ENCODE measurements around the gene SAFB2. TPM values are rescaled to one million over a fixed set of nuclear protein-coding genes. Genes with fewer than 3 reads are reported as not detected.

SAFB2 gene
- total RNA-seq, 1 experiment from 2014 or later = 98.6 TPM

DNA sequence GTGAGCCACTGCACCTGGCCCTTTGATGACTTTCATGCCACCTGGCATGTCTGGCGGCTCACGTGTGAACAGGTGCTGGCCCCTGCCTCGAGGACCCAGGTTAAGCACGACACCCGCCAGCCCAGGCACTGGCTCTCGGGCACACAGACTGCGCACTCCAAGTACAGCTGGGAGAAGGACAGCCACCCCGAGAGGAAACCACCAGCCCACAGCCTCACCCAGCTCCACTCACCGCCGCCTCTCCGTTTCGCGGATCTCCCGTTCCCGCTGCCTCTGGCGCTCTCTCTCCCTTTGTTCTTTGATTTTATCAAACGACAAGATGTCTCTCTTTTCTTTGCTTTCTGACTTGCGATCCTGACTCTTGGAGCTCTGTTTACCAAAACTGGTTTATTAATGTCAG lies 27.4 kb downstream of the SAFB2 start:
- no TSS peak for BruUV-seq (replicated peaks)
- no peak for DNase-seq (ENCODE audit: unreplicated experiment)
- intact Hi-C loops (cut with micrococcal nuclease) = no loop called here
- no peak overlapping the region for H3K4me3 Mint-ChIP-seq (ENCODE audit: unreplicated experiment)
- TF ChIP-seq, protein P1, sequence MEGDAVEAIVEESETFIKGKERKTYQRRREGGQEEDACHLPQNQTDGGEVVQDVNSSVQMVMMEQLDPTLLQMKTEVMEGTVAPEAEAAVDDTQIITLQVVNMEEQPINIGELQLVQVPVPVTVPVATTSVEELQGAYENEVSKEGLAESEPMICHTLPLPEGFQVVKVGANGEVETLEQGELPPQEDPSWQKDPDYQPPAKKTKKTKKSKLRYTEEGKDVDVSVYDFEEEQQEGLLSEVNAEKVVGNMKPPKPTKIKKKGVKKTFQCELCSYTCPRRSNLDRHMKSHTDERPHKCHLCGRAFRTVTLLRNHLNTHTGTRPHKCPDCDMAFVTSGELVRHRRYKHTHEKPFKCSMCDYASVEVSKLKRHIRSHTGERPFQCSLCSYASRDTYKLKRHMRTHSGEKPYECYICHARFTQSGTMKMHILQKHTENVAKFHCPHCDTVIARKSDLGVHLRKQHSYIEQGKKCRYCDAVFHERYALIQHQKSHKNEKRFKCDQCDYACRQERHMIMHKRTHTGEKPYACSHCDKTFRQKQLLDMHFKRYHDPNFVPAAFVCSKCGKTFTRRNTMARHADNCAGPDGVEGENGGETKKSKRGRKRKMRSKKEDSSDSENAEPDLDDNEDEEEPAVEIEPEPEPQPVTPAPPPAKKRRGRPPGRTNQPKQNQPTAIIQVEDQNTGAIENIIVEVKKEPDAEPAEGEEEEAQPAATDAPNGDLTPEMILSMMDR (IDR thresholded peaks at IDR 0.05; ENCODE audit: unreplicated experiment) = no peak
- ChIA-PET CTCF (interaction anchor here (0.5 kb wide), 1 partner anchor 36 kb away, joined by 3 read pairs; no protein-coding TSS in a partner anchor), POLR2A (no interaction called here)
- H3K27me3 Mint-ChIP-seq (ENCODE audit: insufficient read depth, unreplicated experiment) = no peaks in the 10 kb centered on the region
- H3K4me1 Mint-ChIP-seq (ENCODE audit: insufficient read depth, unreplicated experiment) = no peaks in the 10 kb centered on the region
- H3K27ac Mint-ChIP-seq (ENCODE audit: low read depth, unreplicated experiment) = no peak overlapping the region
- no peaks in the 10 kb centered on the region for H3K9me3 Mint-ChIP-seq (ENCODE audit: unreplicated experiment)
- peaks cover 96% of the 10 kb centered on the region for H3K36me3 Mint-ChIP-seq (ENCODE audit: insufficient read depth, unreplicated experiment)

DNA sequence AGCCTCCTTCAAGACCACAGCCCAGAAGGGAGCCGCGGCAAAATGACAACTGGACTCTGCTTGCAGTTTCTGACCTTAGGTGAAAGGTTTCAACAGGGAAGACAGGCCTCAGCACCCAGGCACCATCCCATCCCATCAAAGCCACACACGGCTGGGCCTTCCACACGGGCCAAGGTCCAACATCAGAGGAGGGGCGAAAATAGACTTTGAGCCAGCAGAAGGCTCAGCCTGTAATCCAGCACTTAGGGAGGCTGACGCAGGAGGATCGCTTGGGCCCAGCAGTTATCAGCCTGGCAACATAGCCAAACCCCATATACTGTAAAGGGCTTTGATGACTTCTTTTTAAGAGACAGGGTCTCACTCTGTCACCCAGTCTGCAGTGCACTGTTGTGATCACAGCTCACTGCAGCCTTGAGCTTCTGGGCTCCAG lies 28.0 kb downstream of the SAFB2 start:
- Mint-ChIP-seq H3K4me1 (ENCODE audit: insufficient read depth, unreplicated experiment) (no peaks in the 10 kb centered on the region), H3K27ac (ENCODE audit: low read depth, unreplicated experiment) (no peak overlapping the region), H3K36me3 (ENCODE audit: insufficient read depth, unreplicated experiment) (peaks cover 96% of the 10 kb centered on the region), H3K4me3 (ENCODE audit: unreplicated experiment) (no peak overlapping the region), H3K9me3 (ENCODE audit: unreplicated experiment) (no peaks in the 10 kb centered on the region), H3K27me3 (ENCODE audit: insufficient read depth, unreplicated experiment) (no peaks in the 10 kb centered on the region)
- BruUV-seq (replicated peaks) = no TSS peak
- intact Hi-C loops (cut with micrococcal nuclease) = no loop called here
- TF ChIP-seq, protein P1 (IDR thresholded peaks at IDR 0.05; ENCODE audit: unreplicated experiment) = no peak
- CTCF ChIA-PET = interaction anchor here (0.5 to 0.8 kb wide), 2 partner anchors 36 to 61 kb away, joined by 3 read pairs; no protein-coding TSS in a partner anchor
- POLR2A ChIA-PET = no interaction called here
- DNase-seq (ENCODE audit: unreplicated experiment) = no peak

DNA sequence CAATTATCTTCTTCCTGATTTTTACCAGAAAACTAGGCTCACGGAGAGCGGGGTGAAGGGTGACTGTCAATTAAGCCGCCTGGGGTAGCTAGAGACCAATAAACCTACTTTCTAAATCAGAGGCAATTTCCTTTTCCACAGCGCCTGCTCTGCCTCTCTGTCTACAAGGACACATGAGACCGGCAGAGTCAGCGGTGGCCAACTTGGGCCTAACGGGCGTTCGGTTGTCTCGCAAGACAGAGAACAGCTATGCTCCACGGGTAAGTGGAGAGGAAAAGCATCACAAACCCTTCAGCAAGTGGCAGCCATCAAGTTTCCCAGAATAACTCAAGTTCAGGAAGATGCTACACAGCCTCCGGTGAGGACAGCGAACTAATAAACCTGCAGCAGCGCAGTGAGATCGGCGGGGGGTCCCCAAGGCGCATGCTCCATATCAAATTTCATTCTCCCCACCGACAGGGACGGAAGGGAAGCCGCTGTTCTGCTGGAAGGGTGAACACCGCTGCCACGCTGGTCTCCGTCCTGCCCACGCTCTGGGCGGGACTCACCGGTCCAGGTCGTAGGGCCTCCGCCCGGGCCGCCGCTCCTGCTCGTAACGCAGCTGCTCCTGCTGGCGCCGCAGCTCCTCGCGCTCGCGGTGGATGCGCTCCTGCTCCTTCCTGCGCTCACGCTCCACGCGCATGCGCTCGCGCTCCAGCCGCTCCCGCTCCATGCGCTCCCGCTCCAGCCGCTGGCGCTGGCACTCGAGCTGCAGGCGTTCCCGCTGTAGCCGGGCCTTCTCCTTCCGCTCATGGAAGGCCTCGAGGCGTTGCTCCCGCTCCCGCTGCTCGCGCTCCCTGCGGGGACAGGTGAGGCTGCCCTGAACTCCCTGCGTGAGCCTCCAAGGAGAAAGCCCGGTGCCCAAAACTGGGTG lies 29.0 kb downstream of the SAFB2 start:
- POLR2A ChIA-PET = interaction anchor here (1.1 kb wide), 1 partner anchor 9 kb away, joined by 3 read pairs; no protein-coding TSS in a partner anchor
- no peak for DNase-seq (ENCODE audit: unreplicated experiment)
- no peak overlapping the region for H3K4me3 Mint-ChIP-seq (ENCODE audit: unreplicated experiment)
- no peaks in the 10 kb centered on the region for H3K27me3 Mint-ChIP-seq (ENCODE audit: insufficient read depth, unreplicated experiment)
- BruUV-seq (replicated peaks) = no TSS peak
- H3K36me3 Mint-ChIP-seq (ENCODE audit: insufficient read depth, unreplicated experiment) = peaks cover 90% of the 10 kb centered on the region
- H3K9me3 Mint-ChIP-seq (ENCODE audit: unreplicated experiment) = no peaks in the 10 kb centered on the region
- CTCF ChIA-PET = interaction anchor here (0.6 to 0.8 kb wide), 2 partner anchors 62 to 1156 kb away, joined by 3 to 4 read pairs; no protein-coding TSS in a partner anchor
- no peaks in the 10 kb centered on the region for H3K4me1 Mint-ChIP-seq (ENCODE audit: insufficient read depth, unreplicated experiment)
- intact Hi-C loops (cut with micrococcal nuclease) = no loop called here
- H3K27ac Mint-ChIP-seq (ENCODE audit: low read depth, unreplicated experiment) = no peak overlapping the region
- TF ChIP-seq, protein P1 (IDR thresholded peaks at IDR 0.05; ENCODE audit: unreplicated experiment) = no peak

DNA sequence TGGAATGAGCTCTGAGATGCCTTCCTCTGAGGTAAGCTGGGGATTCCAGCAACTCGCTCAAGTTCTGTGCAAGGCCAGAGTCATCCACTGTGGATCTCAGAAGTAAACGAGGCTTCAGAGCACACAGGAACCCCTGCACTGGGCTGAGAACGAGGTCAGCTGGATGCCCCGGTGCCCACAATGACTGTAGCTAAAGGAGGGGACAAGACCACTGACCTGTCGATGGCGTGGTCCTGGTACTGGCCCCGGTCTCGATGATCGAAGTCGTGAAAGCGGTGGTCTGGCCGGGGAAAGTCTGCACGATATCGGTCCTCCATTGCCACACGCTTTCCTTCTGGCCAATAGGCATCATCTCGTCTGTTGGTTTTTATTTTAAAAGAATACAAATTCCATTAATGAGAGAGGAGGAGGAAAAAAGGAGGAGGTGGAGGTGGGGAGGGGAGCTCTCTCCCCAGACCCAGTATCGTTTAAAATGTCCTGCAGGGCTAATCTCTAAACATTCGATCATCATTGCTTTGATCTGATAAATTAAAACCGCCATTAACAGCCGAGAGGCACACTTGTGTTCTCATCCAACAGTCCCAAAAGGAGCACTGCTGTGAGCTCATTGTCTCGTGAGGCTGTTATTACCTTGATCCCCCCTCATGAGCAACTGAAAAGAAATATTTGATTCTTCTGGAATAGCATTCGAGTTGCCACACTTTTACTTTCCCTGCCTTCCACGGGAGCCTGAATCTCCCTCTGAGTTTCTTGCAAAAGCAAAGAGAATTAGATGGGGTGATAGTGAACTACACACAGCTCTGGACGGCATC lies 29.8 kb downstream of the SAFB2 start:
- Mint-ChIP-seq H3K36me3 (ENCODE audit: insufficient read depth, unreplicated experiment) (peaks cover 85% of the 10 kb centered on the region), H3K9me3 (ENCODE audit: unreplicated experiment) (no peaks in the 10 kb centered on the region), H3K4me1 (ENCODE audit: insufficient read depth, unreplicated experiment) (no peaks in the 10 kb centered on the region), H3K27ac (ENCODE audit: low read depth, unreplicated experiment) (no peak overlapping the region), H3K27me3 (ENCODE audit: insufficient read depth, unreplicated experiment) (no peaks in the 10 kb centered on the region), H3K4me3 (ENCODE audit: unreplicated experiment) (no peak overlapping the region)
- POLR2A ChIA-PET = interaction anchor here (1.0 to 1.1 kb wide), 2 partner anchors 9 to 28 kb away, joined by 3 read pairs; no protein-coding TSS in a partner anchor
- CTCF ChIA-PET = interaction anchor here (0.5 to 1.0 kb wide), 3 partner anchors 14 to 1155 kb away, joined by 3 to 5 read pairs (median 4); no protein-coding TSS in a partner anchor
- TF ChIP-seq, protein P1 (IDR thresholded peaks at IDR 0.05; ENCODE audit: unreplicated experiment) = no peak
- intact Hi-C loops (cut with micrococcal nuclease) = no loop called here
- no peak for DNase-seq (ENCODE audit: unreplicated experiment)
- no TSS peak for BruUV-seq (replicated peaks)

All from MCF 10A (cell line).